Measurements from ENCODE around the gene HINT1.

- no peak for TF ChIP-seq CTCF (conservative IDR thresholded peaks at IDR 0.05)
- TF ChIP-seq ZFX (IDR thresholded peaks at IDR 0.05), result no peak
These were observed 21.7 kb upstream of the HINT1 start for GRCh38 chr5:131186561-131187256.

Measured in C4-2B (cell line).